Metanephros (tissue), 2 donors: Measurements from ENCODE around the gene USO1. TPM values are rescaled to one million over a fixed set of nuclear protein-coding genes. Genes with fewer than 3 reads are reported as not detected.

ENCODE experiments used
- small RNA-seq: library from RNA; depleted of rRNA; stranded (forward); fragments of <200 nt; gene quantifications from one replicate; pipeline ENCODE3, GENCODE V24; 2014; ENCODE audit warnings: low replicate concordance
- total RNA-seq: library from RNA; depleted of rRNA; stranded (reverse); fragments of >200 nt; gene quantifications from one replicate; pipeline ENCODE4 v1.2.3, GENCODE V29; 2014

The USO1 gene, protein sequence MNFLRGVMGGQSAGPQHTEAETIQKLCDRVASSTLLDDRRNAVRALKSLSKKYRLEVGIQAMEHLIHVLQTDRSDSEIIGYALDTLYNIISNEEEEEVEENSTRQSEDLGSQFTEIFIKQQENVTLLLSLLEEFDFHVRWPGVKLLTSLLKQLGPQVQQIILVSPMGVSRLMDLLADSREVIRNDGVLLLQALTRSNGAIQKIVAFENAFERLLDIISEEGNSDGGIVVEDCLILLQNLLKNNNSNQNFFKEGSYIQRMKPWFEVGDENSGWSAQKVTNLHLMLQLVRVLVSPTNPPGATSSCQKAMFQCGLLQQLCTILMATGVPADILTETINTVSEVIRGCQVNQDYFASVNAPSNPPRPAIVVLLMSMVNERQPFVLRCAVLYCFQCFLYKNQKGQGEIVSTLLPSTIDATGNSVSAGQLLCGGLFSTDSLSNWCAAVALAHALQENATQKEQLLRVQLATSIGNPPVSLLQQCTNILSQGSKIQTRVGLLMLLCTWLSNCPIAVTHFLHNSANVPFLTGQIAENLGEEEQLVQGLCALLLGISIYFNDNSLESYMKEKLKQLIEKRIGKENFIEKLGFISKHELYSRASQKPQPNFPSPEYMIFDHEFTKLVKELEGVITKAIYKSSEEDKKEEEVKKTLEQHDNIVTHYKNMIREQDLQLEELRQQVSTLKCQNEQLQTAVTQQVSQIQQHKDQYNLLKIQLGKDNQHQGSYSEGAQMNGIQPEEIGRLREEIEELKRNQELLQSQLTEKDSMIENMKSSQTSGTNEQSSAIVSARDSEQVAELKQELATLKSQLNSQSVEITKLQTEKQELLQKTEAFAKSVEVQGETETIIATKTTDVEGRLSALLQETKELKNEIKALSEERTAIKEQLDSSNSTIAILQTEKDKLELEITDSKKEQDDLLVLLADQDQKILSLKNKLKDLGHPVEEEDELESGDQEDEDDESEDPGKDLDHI
- total RNA-seq = 74.1 TPM

DNA sequence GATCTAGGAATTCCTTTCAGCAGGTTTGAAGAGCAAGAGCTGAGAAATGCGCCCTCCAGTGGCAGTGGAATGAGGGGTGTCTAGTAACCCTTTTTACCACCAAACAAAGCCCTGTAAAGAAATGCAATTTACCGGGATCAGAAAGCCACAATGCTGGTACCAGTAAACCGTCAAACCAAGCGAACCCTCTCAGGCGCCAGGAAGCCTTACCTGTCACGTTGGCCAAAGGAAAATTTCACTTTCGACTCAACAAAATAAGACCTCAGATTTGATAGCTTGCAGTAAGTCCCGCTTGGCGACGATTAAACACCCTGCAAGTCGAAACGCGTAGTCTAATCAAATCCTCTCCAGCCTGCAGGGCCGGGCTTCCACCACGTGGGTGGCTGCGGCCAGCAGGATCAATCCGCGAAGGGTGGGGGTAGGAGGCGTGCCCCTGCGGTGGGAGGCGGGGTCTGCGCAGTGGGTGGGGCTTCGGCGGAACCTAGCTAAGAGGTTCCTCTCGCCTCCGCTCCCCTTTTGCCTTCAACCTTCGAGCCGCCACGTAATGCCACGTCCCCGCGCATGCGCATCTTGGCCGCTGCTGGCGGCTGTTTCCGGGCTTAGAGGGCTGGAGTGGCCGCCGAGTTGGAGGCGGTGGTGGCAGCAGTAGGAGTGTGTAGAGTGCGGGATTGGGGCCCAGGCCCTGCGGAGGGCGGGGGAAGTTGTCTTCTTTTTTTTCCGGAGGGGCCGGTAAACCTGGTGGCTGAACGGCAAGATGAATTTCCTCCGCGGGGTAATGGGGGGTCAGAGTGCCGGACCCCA lies at the start of gene USO1:
TSS of gene USO1 (plus strand) at position 512 of the 801 bp plus-strand sequence. CDS start at position 755, 243 bp downstream.

Small RNA genes lying within 50 kb of the gene (small RNA-seq; reads per million reads assigned to genes)
- not detected for gene RNU2-16P

Other genes starting within 250 kb of the USO1 start
- 23.5 TPM for gene RCHY1, start 210.2 kb upstream of the USO1 start, total RNA-seq
- 20.4 TPM for gene THAP6, start 210.1 kb upstream of the USO1 start, total RNA-seq
- gene ODAPH, start 168.5 kb upstream of the USO1 start, total RNA-seq = 0.18 TPM
- gene CDKL2, start 94.0 kb upstream of the USO1 start, total RNA-seq = 13.3 TPM
- 119 TPM for gene G3BP2, start 51.2 kb upstream of the USO1 start, total RNA-seq
- not detected for gene PPEF2, start 177.9 kb downstream of the USO1 start, total RNA-seq
- 47.9 TPM for gene NAAA, start 216.4 kb downstream of the USO1 start, total RNA-seq